Kidney epithelial cell (primary cell): ENCODE results near the gene STIM1. TPM values are rescaled to one million over a fixed set of nuclear protein-coding genes. Genes with fewer than 3 reads are reported as not detected.

Experiments used
- DNase-seq: peaks from one replicate; pipeline ENCODE4 v3.0.0-alpha.2; 2010; ENCODE audit warnings: low read depth
- H3K27me3 ChIP-seq: 2 replicates; pipeline ENCODE4 v1.6.0; 2011; ENCODE audit warnings: low read length; ENCODE audit not compliant: control insufficient read depth, insufficient read depth
- H3K36me3 ChIP-seq: 2 replicates; pipeline ENCODE4 v1.5.1; 2011; ENCODE audit warnings: low read length; ENCODE audit not compliant: control insufficient read depth, insufficient read depth
- H3K4me3 ChIP-seq: 2 replicates; pipeline ENCODE4 v1.5.1; 2011; ENCODE audit warnings: low read depth, mild to moderate bottlenecking, control low read depth, low read length
- total RNA-seq: library from RNA; depleted of rRNA; stranded (reverse); fragments of >200 nt; gene quantifications from 2 replicates; pipeline ENCODE4 v1.2.3, GENCODE V29; 2015
- TF ChIP-seq, protein P1 (sequence below): IDR thresholded peaks from 2 replicates; pipeline ENCODE4 v1.5.1; 2011; ENCODE audit warnings: mild to moderate bottlenecking, moderate library complexity, low read length, control low read depth, inconsistent platforms; ENCODE audit not compliant: insufficient read depth, poor library complexity, severe bottlenecking

The STIM1 gene
- total RNA-seq, 1 donor from 2014 or later, result 25.4 TPM

DNA sequence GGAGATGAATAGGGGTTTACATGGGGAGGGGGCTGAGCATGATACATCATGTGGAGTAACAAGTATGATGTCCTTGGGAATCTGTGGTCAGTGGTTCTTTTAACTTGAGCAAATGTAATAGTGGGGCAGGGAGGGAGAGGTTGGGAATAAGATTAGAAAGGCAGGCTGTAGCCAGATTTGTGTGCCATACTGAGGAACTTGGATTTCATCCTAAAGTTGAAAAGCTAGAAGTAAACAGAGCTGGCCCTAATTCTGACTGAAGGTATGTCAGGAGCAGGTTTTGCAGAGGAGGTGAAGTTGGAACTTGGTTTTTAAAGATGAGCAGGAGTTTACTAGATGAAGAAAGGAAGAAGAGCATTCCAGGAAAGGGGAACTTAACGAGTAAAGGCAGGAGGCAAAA lies 130.8 kb downstream of the STIM1 start:
- TF ChIP-seq, protein P1, sequence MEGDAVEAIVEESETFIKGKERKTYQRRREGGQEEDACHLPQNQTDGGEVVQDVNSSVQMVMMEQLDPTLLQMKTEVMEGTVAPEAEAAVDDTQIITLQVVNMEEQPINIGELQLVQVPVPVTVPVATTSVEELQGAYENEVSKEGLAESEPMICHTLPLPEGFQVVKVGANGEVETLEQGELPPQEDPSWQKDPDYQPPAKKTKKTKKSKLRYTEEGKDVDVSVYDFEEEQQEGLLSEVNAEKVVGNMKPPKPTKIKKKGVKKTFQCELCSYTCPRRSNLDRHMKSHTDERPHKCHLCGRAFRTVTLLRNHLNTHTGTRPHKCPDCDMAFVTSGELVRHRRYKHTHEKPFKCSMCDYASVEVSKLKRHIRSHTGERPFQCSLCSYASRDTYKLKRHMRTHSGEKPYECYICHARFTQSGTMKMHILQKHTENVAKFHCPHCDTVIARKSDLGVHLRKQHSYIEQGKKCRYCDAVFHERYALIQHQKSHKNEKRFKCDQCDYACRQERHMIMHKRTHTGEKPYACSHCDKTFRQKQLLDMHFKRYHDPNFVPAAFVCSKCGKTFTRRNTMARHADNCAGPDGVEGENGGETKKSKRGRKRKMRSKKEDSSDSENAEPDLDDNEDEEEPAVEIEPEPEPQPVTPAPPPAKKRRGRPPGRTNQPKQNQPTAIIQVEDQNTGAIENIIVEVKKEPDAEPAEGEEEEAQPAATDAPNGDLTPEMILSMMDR, result no peak
- no peak overlapping the region for H3K4me3 ChIP-seq
- no peak for DNase-seq
- no peaks in the 10 kb centered on the region for H3K36me3 ChIP-seq
- H3K27me3 ChIP-seq, result no peaks in the 10 kb centered on the region

DNA sequence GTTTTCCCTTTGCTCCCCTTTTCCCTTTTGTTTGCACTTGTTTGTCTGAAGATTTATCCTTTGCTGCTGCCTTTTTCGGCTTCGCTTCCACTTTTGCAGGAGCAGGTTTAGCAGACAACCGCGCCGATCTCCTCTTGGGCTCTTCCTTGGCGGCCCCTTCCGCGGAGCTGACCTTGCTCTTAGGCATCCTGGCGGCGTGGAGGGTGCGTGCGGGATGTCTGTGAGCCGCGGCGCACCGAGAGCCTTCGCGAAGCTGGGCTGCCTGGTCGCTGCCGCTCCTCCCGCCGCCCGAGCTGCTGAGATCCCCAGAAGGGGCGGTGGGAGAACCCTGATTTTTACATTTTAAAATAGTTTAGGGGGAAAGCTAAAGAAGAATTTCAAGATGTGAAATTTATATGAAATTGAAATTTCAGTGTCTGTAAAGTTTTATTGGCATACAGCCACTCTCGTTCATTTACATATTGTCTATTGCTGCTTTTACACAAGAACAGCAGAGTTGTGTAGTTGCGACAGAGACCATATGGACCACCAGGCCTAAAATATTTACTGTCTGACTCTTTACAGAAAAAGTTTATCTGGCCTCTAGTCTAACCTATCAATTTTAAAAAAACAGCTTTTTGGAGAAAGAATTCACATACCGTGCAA lies 133.9 kb downstream of the STIM1 start:
- TF ChIP-seq, protein P1, result no peak

DNA sequence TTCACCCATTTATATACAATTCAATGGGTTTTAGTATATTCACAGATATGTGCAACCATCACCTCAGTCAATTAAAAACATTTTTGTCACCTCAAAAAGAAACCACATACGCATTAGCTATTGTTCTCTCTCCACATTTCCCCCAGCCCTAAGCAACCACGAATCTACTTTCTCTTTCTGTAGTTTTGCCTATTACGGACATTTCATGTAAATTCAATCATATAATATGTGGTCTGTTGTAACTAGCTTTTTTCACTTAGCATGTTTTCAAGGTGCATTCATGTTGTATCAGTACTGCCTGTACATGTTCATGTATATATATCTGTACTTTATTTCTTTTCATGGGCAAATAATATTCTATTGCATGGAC lies 134.4 kb downstream of the STIM1 start:
- no peak overlapping the region for H3K4me3 ChIP-seq
- TF ChIP-seq, protein P1, result no peak
- H3K36me3 ChIP-seq, result no peaks in the 10 kb centered on the region
- no peaks in the 10 kb centered on the region for H3K27me3 ChIP-seq
- DNase-seq, result no peak

More for the DNA sequence above, 133.9 kb downstream of the STIM1 start:
- Histone ChIP-seq H3K4me3 (no peak overlapping the region), H3K36me3 (no peaks in the 10 kb centered on the region), H3K27me3 (no peaks in the 10 kb centered on the region)
- DNase-seq, result no peak

DNA sequence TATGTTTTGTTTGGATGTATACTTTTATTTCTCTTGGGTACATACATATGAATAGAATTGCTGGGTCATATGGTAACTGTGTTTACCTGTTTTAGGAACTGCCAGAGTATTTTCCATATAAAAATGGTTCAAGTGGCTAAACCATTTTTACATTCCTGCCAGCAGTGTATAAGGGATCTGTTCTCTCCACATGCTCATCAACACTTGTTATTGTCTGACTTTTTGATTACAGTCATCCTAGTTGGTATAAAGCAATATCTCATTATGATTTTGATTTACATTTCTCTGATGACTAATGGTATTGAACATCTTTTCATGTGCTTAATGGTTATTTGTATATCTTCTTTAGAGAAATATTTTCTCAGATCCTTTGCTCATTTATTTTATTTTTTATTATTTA lies 134.9 kb downstream of the STIM1 start:
- H3K27me3 ChIP-seq, result no peaks in the 10 kb centered on the region
- H3K36me3 ChIP-seq, result no peaks in the 10 kb centered on the region
- DNase-seq, result no peak
- no peak overlapping the region for H3K4me3 ChIP-seq
- TF ChIP-seq, protein P1, result no peak

DNA sequence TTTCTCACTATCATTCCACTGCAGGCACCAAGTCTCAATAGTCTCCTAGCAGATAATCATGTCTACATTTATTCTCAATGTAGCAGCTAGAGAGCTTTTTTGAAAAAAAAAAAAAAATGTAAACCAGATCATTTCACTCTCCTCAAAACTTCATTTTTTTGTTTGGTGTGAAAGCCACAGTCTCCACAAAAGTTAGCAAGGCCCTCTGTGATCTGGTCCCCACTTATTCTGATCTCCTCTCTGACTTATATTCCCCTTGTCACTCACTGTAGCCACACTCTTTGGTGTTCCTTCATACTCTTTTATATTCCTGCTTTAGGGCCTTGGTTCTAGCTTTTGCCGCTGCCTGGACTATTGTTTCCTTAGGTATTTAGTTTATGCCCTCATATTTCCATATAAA lies 137.5 kb downstream of the STIM1 start:
- DNase-seq, result no peak
- H3K4me3 ChIP-seq, result no peak overlapping the region
- TF ChIP-seq, protein P1, result no peak
- no peaks in the 10 kb centered on the region for H3K27me3 ChIP-seq
- H3K36me3 ChIP-seq, result no peaks in the 10 kb centered on the region

DNA sequence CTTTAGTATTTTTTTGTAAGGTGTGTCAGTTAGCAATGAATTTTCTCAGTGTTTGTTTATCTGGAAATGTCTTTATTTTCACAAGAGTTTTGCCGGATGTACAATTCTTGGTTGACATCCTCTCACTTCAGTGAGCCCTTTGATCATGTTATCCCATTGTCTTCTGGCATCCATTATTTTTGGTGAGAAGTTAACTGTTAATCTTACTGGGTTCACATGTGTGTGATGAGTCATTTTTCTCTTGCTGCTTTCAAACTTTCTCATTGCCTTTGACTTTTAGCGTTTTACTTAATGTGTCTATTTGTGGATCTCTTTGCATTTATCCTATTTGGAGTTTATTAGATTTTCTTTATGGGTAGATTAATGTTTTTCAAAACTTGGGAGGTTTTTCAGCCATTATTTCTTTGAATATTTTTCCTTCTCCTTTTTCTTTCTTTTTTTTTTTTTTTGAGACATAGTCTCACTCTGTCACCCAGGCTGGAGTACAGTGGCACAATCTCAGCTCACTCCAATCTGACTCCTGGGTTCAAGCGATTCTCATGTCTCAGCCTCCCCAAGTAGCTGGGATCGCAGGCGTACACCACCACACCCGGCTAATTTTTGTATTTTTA lies 138.7 kb downstream of the STIM1 start:
- Histone ChIP-seq H3K4me3 (no peak overlapping the region), H3K27me3 (no peaks in the 10 kb centered on the region), H3K36me3 (no peaks in the 10 kb centered on the region)
- no peak for DNase-seq
- TF ChIP-seq, protein P1, result no peak
